Measurements from ENCODE around the gene TMPRSS2.

Gene TMPRSS2

GRCh38 chr21:41507521-41508414, at the start of gene TMPRSS2:
TMPRSS2 (minus strand) TSS chr21:41508158; CDS start chr21:41498133, 10,025 bp downstream.
- no peak within 1 kb of the TSS for H3K4me3 ChIP-seq (ENCODE audit: control insufficient read depth, low read depth, low read length)
- TF ChIP-seq CTCF (conservative IDR thresholded peaks at IDR 0.05; ENCODE audit: control insufficient read depth, insufficient read depth, low read depth, low read length), result no peak
- DNase-seq (ENCODE audit: low read depth), result no peak

GRCh38 chr21:41555057-41555456, 47.1 kb upstream of the TMPRSS2 start:
- DNase-seq (ENCODE audit: low read depth), result no peak
- TF ChIP-seq CTCF (conservative IDR thresholded peaks at IDR 0.05; ENCODE audit: control insufficient read depth, insufficient read depth, low read depth, low read length), result no peak
- H3K4me3 ChIP-seq (ENCODE audit: control insufficient read depth, low read depth, low read length), result no peak overlapping the region

GRCh38 chr21:41552254-41552653, 44.3 kb upstream of the TMPRSS2 start:
- TF ChIP-seq CTCF (conservative IDR thresholded peaks at IDR 0.05; ENCODE audit: control insufficient read depth, insufficient read depth, low read depth, low read length), result no peak
- no peak for DNase-seq (ENCODE audit: low read depth)

GRCh38 chr21:41548781-41549180, 40.8 kb upstream of the TMPRSS2 start:
- DNase-seq (ENCODE audit: low read depth), result no peak
- H3K4me3 ChIP-seq (ENCODE audit: control insufficient read depth, low read depth, low read length), result no peak overlapping the region
- TF ChIP-seq CTCF (conservative IDR thresholded peaks at IDR 0.05; ENCODE audit: control insufficient read depth, insufficient read depth, low read depth, low read length), result no peak

More at GRCh38 chr21:41552254-41552653, 44.3 kb upstream of the TMPRSS2 start:
- no peak overlapping the region for H3K4me3 ChIP-seq (ENCODE audit: control insufficient read depth, low read depth, low read length)

GRCh38 chr21:41547111-41547510, 39.2 kb upstream of the TMPRSS2 start:
- H3K4me3 ChIP-seq (ENCODE audit: control insufficient read depth, low read depth, low read length), result no peak overlapping the region
- no peak for TF ChIP-seq CTCF (conservative IDR thresholded peaks at IDR 0.05; ENCODE audit: control insufficient read depth, insufficient read depth, low read depth, low read length)
- DNase-seq (ENCODE audit: low read depth), result no peak

- no peak for TF ChIP-seq CTCF (conservative IDR thresholded peaks at IDR 0.05; ENCODE audit: control insufficient read depth, insufficient read depth, low read depth, low read length)
- DNase-seq (ENCODE audit: low read depth), result no peak
- no peak overlapping the region for H3K4me3 ChIP-seq (ENCODE audit: control insufficient read depth, low read depth, low read length)
Measured at GRCh38 chr21:41545500-41546359, 37.8 kb upstream of the TMPRSS2 start.

Measured in fibroblast of mammary gland (primary cell).